Measurements from ENCODE around the gene PRAC2. TPM values are rescaled to one million over a fixed set of nuclear protein-coding genes. Genes with fewer than 3 reads are reported as not detected.

PRAC2 gene
- total RNA-seq, 1 donor from 2014 or later = not detected

- no peak for TF ChIP-seq CTCF (IDR thresholded peaks at IDR 0.05; ENCODE audit: insufficient read depth, low read length, severe bottlenecking)
- DNase-seq (ENCODE audit: low read depth) (no peak), FAIRE-seq (no peak)
- H3K36me3 ChIP-seq (ENCODE audit: control insufficient read depth, insufficient read depth, low read length) = no peaks in the 10 kb centered on the region
- peaks cover 83% of the 10 kb centered on the region for H3K27me3 ChIP-seq (ENCODE audit: control insufficient read depth, insufficient read depth, low read length)
- H3K4me3 ChIP-seq (ENCODE audit: low read depth, low read length) = no peak overlapping the region
Measured at GRCh38 chr17:48730240-48730550, 7.2 kb downstream of the PRAC2 start.

DNA sequence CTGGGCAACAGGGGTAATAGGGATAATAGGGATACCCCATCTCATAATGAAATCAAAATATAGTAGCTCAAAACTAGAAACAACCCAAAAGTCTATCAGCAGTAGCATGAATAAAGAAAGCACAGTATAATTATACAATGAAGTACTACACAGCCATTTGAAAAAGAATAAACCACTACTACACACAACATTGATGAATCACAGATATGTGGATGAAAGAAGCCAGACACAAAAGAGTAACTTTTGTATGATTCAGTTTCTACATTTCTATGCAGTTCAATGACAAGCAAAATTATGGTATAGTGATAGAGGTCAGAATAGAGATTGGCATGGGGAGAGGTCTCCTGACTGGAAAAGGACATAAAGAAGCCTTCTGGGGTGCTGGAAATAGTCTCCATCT lies 8.4 kb downstream of the PRAC2 start:
- H3K4me3 ChIP-seq (ENCODE audit: low read depth, low read length) = no peak overlapping the region
- FAIRE-seq = no peak
- TF ChIP-seq CTCF (IDR thresholded peaks at IDR 0.05; ENCODE audit: insufficient read depth, low read length, severe bottlenecking) = no peak
- no peak for DNase-seq (ENCODE audit: low read depth)
- H3K36me3 ChIP-seq (ENCODE audit: control insufficient read depth, insufficient read depth, low read length) = no peaks in the 10 kb centered on the region
- peaks cover 83% of the 10 kb centered on the region for H3K27me3 ChIP-seq (ENCODE audit: control insufficient read depth, insufficient read depth, low read length)

- H3K27me3 ChIP-seq (ENCODE audit: control insufficient read depth, insufficient read depth, low read length) = peaks cover 77% of the 10 kb centered on the region
- FAIRE-seq (no peak), DNase-seq (ENCODE audit: low read depth) (no peak)
- no peak overlapping the region for H3K4me3 ChIP-seq (ENCODE audit: low read depth, low read length)
- no peak for TF ChIP-seq CTCF (IDR thresholded peaks at IDR 0.05; ENCODE audit: insufficient read depth, low read length, severe bottlenecking)
- no peaks in the 10 kb centered on the region for H3K36me3 ChIP-seq (ENCODE audit: control insufficient read depth, insufficient read depth, low read length)
Measured at GRCh38 chr17:48732688-48733629, 10.0 kb downstream of the PRAC2 start.

DNA sequence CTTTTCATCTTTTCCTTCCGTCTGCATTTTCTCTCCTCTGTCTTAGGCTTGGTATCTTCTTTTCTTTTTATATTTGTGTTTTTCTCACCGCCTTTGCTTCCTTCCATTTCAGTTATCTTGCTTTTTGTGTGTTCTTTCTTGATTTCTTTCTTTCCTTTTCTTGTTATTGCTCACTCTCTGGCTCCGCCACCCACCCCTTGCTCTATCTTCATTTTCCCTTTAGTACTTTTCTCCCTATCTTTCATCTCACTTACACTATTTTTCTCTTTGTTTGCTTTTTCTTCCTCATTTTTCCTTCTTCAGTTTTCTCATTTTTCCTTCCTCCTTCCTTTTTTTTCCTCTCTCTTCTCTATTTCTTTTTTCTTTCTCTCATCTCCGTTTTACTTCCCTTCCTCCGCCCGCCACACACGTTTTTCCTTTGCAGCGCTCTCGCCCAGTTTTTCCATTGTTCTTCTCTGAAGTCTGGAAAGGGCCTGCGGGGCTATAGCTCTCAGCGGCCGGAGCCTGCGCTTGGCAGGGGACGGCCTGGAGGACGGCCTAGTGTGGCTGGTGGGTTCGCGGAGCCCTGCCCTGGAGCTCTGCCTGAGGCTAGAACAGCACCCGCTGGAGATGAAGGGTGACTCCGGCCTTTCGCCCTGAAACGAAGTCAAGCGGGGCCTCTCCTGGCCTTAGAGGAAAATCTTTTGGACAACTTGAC lies 10.8 kb downstream of the PRAC2 start:
- Histone ChIP-seq H3K36me3 (ENCODE audit: control insufficient read depth, insufficient read depth, low read length) (no peaks in the 10 kb centered on the region), H3K27me3 (ENCODE audit: control insufficient read depth, insufficient read depth, low read length) (peaks cover 78% of the 10 kb centered on the region), H3K4me3 (ENCODE audit: low read depth, low read length) (no peak overlapping the region)
- DNase-seq (ENCODE audit: low read depth) = no peak
- FAIRE-seq = no peak
- no peak for TF ChIP-seq CTCF (IDR thresholded peaks at IDR 0.05; ENCODE audit: insufficient read depth, low read length, severe bottlenecking)

- peaks cover 77% of the 10 kb centered on the region for H3K27me3 ChIP-seq (ENCODE audit: control insufficient read depth, insufficient read depth, low read length)
- DNase-seq (ENCODE audit: low read depth) = no peak
Measured at GRCh38 chr17:48734333-48735061, 11.5 kb downstream of the PRAC2 start.

More at GRCh38 chr17:48734333-48735061, 11.5 kb downstream of the PRAC2 start:
- Histone ChIP-seq H3K36me3 (ENCODE audit: control insufficient read depth, insufficient read depth, low read length) (no peaks in the 10 kb centered on the region), H3K4me3 (ENCODE audit: low read depth, low read length) (no peak overlapping the region)
- no peak for TF ChIP-seq CTCF (IDR thresholded peaks at IDR 0.05; ENCODE audit: insufficient read depth, low read length, severe bottlenecking)
- FAIRE-seq = no peak
